GM21619 (cell line): Measurements from ENCODE around the gene PRM1.

Experiments used
- ATAC-seq: cut with Tn5 transposase; IDR thresholded peaks from one replicate; pipeline ENCODE4 v1.9.1; 2021; ENCODE audit not compliant: unreplicated experiment

The PRM1 gene

DNA sequence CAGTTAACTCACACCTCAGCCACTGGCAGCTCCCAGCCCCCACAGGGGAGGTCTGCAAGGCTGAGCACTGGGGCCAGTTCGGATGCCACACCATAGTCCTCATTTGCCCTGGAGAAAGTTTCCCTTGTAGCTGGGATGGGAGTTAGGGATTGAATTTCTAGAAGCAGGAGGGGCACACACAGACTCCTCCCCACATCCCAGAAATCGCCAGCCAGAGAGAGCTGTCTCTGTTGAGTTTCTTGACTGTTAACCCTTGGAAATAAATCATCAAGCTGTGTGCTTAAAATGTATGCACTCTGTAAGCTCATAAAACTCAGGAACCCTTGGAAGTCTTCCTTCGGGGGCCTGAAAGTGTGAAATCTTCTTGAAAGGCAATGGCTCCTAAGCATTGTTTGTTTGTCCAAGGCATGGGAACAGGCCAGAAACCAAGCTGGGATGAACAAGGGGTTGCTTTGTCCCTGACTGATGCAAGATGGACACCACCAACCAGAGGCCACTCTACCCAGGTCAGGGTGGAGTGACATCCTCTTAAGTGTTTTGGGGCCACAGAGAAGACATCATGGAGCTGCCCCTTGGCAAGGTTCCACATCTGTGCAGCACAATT lies 7.3 kb downstream of the PRM1 start:
- no peak for ATAC-seq

DNA sequence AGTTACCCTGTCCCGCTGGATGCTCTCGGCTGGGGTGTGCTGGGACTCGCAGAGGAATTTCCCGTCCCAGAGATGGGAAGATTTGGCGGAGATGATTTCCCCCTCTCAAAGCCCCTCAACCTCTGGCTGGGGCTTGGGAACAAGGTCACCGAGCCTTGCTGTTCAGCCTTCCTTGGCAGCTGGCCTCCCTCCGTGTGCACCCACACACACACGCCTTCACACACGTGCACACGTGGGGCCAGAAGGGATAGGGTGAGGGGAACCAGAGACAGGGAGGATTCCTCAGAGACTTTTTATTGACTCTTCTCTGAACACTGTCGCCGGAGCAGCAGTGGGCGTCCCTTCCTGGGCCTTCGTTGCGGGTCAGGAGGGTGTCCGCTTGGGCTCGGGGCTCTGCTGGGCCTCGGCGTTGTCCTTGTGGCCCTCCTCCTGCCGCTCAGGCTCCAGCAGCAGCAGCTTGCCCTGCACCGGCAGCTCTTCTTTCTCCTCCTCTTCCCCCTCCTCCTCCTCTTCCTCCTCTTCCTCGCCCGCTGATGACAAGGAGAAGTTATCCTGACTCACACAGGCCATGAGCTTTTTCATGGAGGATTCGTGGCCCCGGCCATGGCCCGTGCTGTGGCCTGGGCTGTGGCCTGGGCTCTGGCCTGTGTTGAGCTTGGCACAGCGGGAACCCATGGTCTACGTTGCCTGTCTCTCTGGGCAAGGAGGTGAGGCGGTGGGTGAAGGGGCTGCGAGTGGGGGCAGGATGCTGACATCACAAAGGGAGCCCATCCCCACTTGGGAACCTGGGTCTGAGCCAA lies 8.0 kb downstream of the PRM1 start, which contains the start of gene PRM3:
PRM3 (minus strand) TSS at position 709 of the 800 bp plus-strand sequence; CDS start at position 675, 34 bp downstream.
- ATAC-seq = no peak

GRCh38 chr16:11272484-11272883 lies 8.6 kb downstream of the PRM1 start:
- ATAC-seq = no peak

DNA sequence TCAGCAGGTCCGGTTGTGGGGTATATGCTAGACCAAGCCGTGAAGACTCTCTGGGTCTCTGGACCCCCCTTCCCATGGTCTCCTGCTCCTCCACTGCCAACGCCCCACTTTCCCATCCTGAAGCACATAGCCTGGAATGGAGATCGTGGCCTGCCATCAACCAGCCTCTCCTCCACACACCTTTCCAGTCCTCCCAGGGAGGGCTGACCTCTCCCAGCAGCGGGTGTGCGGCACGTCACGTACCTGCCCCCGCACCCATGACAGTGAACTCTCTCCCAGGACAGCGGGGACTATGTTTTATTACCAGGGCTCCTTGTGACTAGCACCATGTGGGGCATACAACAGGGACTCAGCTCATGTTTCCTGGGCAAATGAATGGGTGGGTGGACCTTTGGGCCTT lies 9.5 kb downstream of the PRM1 start:
- no peak for ATAC-seq

DNA sequence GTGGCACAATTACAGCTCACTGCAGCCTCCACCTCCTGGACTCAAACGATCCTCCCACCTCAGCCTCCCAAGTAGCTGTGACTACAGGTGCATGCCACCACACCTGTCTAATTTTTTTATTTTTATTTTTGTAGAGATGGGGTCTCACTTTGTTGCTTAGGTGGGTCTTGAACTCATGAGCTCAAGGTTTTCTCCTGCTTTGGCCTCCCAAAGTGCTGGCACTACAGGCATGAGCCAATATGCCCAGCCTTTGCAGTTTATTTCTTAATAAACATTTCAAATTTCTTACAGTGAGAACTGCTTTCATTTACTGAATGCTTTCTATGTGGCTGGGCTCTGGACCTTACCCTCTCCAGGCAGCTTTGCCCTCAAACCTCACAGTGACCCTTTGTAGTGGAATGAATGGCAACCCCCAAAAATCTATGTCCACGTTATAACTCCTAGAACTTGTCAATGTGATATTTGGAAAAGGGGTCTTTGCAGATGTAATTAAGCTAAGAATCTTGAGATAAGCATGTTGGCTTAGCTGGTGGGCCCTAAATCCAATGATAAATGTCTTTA lies 10.4 kb downstream of the PRM1 start:
- no peak for ATAC-seq

GRCh38 chr16:11268921-11269375 lies 12.2 kb downstream of the PRM1 start, which contains the start of gene TNP2:
Gene TNP2 (minus strand): TSS chr16:11269325. CDS start chr16:11269262, 63 bp downstream.
- ATAC-seq = no peak

GRCh38 chr16:11265124-11265523 lies 16.0 kb downstream of the PRM1 start:
- ATAC-seq = no peak

- no peak for ATAC-seq
Measured at GRCh38 chr16:11264155-11264832, 16.8 kb downstream of the PRM1 start.

- no peak for ATAC-seq
Measured at GRCh38 chr16:11263737-11264136, 17.4 kb downstream of the PRM1 start.

- ATAC-seq = no peak
Measured at GRCh38 chr16:11262915-11263314, 18.2 kb downstream of the PRM1 start.

DNA sequence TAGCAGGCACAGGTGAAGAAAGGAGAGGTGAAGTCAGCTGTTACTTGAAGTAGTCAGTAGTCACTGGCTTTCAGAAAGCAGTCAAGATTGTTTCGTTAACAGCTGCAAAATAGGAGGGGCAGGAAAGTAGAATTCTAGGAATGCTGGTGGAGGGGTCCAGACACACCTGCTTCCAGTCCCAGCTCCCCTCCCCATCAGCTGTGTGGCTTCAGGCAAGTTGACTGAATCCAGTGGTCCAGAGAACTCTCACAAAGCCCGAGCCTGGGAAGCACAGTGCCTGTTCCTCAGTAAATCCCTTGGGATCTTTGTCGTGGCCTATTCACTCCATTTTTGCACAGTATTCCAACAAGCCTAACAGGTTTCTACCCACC lies 20.5 kb downstream of the PRM1 start:
- no peak for ATAC-seq

GRCh38 chr16:11259655-11260595 lies 21.2 kb downstream of the PRM1 start:
- no peak for ATAC-seq

DNA sequence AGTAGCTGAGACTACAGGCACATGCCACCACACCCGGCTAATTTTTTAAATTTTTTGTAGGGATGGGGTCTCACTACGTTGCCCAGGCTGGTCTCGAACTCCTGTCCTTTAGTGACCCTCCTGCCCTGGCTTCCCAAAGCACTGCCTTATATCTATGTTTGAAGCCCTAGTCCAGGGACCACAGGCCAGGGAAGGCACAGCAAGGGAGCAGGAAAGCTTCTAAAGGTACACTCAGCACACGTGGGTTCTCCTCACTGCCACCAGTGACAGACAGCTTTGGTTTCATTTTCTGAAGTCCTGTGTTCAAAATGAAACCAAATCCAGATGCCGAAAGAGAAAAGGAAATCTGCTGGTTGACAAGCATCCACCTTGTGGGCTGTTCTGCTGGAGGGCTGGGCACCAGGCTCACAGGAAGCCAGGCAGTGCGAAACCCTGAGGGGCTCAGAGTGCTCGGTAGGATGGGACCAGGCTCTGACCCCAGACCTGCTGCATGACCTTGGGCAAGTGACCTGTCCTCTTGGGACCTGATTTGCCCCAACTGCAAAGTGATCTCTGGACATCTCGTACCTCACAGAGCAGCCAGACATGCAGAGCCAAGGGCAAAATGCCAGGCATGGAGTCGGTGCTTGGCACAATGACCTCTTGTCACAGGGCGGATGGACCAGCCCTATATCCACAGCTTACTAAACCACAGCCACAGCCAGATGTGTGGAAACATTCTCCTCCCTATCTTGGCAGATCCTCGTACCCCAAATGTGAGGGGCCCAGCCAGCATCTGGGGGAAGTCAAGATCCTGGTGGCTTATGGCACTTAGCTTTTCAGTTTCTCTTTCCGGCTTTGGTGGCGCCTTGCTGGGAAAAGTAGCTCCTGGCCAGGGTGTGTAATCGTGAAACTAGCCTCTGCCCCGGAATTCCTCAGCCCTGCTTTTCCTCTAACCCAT lies 22.3 kb downstream of the PRM1 start:
- ATAC-seq = no peak

DNA sequence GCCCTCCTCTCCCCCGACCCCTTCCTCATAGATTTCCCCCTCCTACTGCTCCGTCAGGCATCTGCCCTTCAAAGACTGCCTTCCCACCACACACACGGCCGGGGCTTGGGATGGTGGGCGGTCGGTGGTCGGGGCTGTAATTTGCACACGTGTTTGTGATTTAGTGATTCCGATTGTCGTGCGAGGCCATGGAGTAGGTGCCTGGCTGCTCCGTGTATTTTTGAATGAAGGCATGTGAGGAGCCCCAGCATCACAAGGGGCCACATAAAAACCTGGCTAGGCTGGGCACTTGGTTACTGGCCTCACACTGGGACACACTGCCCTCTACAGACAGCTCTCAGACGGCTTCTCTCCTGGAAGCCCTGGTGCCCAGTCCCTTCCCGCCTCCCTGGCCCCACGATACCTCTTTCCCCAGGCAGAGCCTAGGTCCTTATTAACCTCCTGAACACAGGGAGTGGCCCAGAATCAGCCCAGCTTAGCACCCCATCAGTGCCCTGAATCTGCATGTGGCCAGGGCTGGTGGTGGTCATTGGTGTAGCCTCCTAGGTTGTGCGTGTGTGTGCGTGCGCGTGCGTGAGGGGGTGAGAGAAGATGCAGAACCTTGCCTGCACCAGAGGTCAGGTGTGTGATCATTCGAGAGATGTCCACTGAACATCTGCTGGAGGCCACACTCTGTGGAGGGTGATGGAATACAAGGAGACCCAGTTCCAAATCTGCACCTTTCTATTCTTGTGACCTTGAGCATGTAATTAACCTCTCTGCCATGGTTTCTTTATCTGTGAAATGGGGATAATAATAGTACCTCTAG lies 23.8 kb downstream of the PRM1 start:
- no peak for ATAC-seq

GRCh38 chr16:11256661-11257130 lies 24.4 kb downstream of the PRM1 start:
- ATAC-seq = no peak

GRCh38 chr16:11255737-11256660 lies 25.1 kb downstream of the PRM1 start, which contains the start of gene SOCS1:
Gene SOCS1 (minus strand): TSS chr16:11256204. CDS start chr16:11255478, 726 bp downstream.
- peak; percentile 40 for ATAC-seq
